Measurements from ENCODE around the gene BPIFB2. TPM values are rescaled to one million over a fixed set of nuclear protein-coding genes. Genes with fewer than 3 reads are reported as not detected.
"Not testable (repeated sequence)": the region's sequence is repeated elsewhere in the genome, so short reads cannot be mapped to it uniquely, and the experiment has no call there.

BPIFB2 gene
- total and polyA plus RNA-seq, 2 donors (not counting 1 experiment from before 2014, with no cell fraction given), result not detected

DNA sequence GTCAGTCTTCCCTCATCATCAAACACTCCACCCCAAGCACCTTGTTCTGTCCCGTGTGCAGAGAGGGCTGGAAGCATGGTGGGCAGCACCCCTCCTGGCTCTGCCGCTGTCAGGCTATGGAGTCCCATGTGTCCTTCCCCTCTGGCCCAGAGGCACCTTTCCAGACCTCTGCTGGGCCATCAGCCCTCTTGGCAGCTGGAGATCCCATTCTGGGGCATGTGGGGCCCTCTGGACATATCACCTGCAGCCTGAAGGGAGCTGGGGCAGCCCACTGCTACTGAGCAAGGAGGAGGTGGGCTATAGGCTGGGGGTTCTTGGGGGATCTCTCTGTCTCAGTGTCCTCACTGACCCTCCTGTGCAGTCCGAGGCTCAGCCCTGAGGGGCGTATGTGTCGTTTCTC lies 45.5 kb upstream of the BPIFB2 start:
- no peaks in the 10 kb centered on the region for H3K27me3 ChIP-seq (ENCODE audit: control insufficient read depth, insufficient read depth, low read length)
- H3K4me2 ChIP-seq (ENCODE audit: extremely low read depth, insufficient read depth, low read length), result no peak overlapping the region
- no peak overlapping the region for H3K4me3 ChIP-seq (replicated peaks in 1 of 4; ENCODE audit: control extremely low read depth in 1 of 4, insufficient read depth in 1 of 4, low read depth in 3 of 4, low read length in 4 of 4)
- no peaks in the 10 kb centered on the region for H3K4me1 ChIP-seq (ENCODE audit: control insufficient read depth, extremely low read depth, insufficient read depth, low read length)
- no peaks in the 10 kb centered on the region for H3K79me2 ChIP-seq (ENCODE audit: control insufficient read depth, insufficient read depth, low read length)
- H3K36me3 ChIP-seq (ENCODE audit: control insufficient read depth, insufficient read depth, low read length), result no peaks in the 10 kb centered on the region
- TF ChIP-seq, protein P1, sequence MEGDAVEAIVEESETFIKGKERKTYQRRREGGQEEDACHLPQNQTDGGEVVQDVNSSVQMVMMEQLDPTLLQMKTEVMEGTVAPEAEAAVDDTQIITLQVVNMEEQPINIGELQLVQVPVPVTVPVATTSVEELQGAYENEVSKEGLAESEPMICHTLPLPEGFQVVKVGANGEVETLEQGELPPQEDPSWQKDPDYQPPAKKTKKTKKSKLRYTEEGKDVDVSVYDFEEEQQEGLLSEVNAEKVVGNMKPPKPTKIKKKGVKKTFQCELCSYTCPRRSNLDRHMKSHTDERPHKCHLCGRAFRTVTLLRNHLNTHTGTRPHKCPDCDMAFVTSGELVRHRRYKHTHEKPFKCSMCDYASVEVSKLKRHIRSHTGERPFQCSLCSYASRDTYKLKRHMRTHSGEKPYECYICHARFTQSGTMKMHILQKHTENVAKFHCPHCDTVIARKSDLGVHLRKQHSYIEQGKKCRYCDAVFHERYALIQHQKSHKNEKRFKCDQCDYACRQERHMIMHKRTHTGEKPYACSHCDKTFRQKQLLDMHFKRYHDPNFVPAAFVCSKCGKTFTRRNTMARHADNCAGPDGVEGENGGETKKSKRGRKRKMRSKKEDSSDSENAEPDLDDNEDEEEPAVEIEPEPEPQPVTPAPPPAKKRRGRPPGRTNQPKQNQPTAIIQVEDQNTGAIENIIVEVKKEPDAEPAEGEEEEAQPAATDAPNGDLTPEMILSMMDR (conservative IDR thresholded peaks at IDR 0.05 in 1 of 2, IDR thresholded peaks at IDR 0.05 in 1 of 2; ENCODE audit: low read depth in 1 of 2, low read length in 2 of 2), result no peak
- no peak for TF ChIP-seq EZH2 (IDR thresholded peaks at IDR 0.05; ENCODE audit: low read length, missing control alignments)
- no peaks in the 10 kb centered on the region for H4K20me1 ChIP-seq (ENCODE audit: control insufficient read depth, extremely low read depth, insufficient read depth, low read length)
- no peaks in the 10 kb centered on the region for H3K9me3 ChIP-seq (ENCODE audit: control insufficient read depth, insufficient read depth, low read depth, low read length)
- no peak for DNase-seq (ENCODE audit: low read depth in 2 of 2)
- H3K27ac ChIP-seq (ENCODE audit: insufficient read depth, low read length), result no peak overlapping the region
- H2AFZ ChIP-seq (ENCODE audit: low read length), result no peak overlapping the region
- H3K9ac ChIP-seq (ENCODE audit: insufficient read depth, low read length), result no peak overlapping the region

DNA sequence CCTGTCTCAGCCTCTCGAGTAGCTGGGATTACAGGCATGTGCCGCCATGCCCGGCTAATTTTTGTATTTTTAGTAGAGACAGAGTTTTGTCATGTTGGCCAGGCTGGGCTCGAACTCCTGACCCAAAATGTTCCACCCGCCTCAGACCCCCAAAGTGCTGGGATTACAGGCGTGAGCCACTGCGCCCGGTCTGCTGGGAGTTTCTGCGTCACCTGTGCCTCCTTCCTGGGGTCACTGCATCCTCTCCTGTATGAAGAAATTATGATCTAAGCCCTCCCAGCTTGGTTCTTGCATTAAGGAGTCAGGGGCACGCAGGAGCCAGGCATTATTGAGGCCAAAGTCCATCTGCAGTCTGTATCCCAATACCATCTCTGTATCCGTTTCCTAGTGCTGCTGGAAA lies 44.9 kb upstream of the BPIFB2 start:
- H3K4me3 ChIP-seq (replicated peaks in 1 of 4; ENCODE audit: control extremely low read depth in 1 of 4, insufficient read depth in 1 of 4, low read depth in 3 of 4, low read length in 4 of 4); H3K4me2 ChIP-seq (ENCODE audit: extremely low read depth, insufficient read depth, low read length); H3K79me2 ChIP-seq (ENCODE audit: control insufficient read depth, insufficient read depth, low read length); H4K20me1 ChIP-seq (ENCODE audit: control insufficient read depth, extremely low read depth, insufficient read depth, low read length); H3K4me1 ChIP-seq (ENCODE audit: control insufficient read depth, extremely low read depth, insufficient read depth, low read length); H3K9ac ChIP-seq (ENCODE audit: insufficient read depth, low read length); DNase-seq (ENCODE audit: low read depth in 2 of 2); H3K36me3 ChIP-seq (ENCODE audit: control insufficient read depth, insufficient read depth, low read length); H3K27me3 ChIP-seq (ENCODE audit: control insufficient read depth, insufficient read depth, low read length); H3K27ac ChIP-seq (ENCODE audit: insufficient read depth, low read length); H3K9me3 ChIP-seq (ENCODE audit: control insufficient read depth, insufficient read depth, low read depth, low read length); H2AFZ ChIP-seq (ENCODE audit: low read length): not testable (repeated sequence)

DNA sequence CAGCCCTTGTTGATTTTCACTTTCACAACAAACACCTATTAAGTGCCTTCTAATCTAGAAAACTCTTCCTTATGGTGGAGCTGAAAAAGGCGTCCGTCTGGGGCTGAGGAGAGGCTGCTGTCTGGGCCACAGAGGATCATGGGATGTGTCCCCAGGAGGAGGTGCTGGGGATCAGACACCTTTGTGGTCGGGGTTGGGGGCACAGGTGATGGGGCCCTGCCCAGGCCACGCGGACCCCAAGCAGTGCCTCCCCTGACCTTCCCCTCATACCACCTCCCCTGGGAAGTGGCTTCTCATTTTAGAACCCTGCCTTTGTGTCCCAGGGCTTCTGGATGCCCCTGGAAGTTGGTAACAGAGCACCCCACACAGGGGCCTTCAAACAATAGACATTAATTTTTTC lies 44.3 kb upstream of the BPIFB2 start:
- Histone ChIP-seq H3K4me2 (ENCODE audit: extremely low read depth, insufficient read depth, low read length) (no peak overlapping the region), H3K79me2 (ENCODE audit: control insufficient read depth, insufficient read depth, low read length) (no peaks in the 10 kb centered on the region), H2AFZ (ENCODE audit: low read length) (no peak overlapping the region), H3K9me3 (ENCODE audit: control insufficient read depth, insufficient read depth, low read depth, low read length) (no peaks in the 10 kb centered on the region), H3K36me3 (ENCODE audit: control insufficient read depth, insufficient read depth, low read length) (no peaks in the 10 kb centered on the region), H3K27ac (ENCODE audit: insufficient read depth, low read length) (no peak overlapping the region), H3K4me1 (ENCODE audit: control insufficient read depth, extremely low read depth, insufficient read depth, low read length) (no peaks in the 10 kb centered on the region), H3K9ac (ENCODE audit: insufficient read depth, low read length) (no peak overlapping the region), H4K20me1 (ENCODE audit: control insufficient read depth, extremely low read depth, insufficient read depth, low read length) (no peaks in the 10 kb centered on the region), H3K27me3 (ENCODE audit: control insufficient read depth, insufficient read depth, low read length) (no peaks in the 10 kb centered on the region), H3K4me3 (replicated peaks in 1 of 4; ENCODE audit: control extremely low read depth in 1 of 4, insufficient read depth in 1 of 4, low read depth in 3 of 4, low read length in 4 of 4) (no peak overlapping the region)
- DNase-seq (ENCODE audit: low read depth in 2 of 2), result no peak
- no peak for TF ChIP-seq EZH2 (IDR thresholded peaks at IDR 0.05; ENCODE audit: low read length, missing control alignments)
- TF ChIP-seq, protein P1 (conservative IDR thresholded peaks at IDR 0.05 in 1 of 2, IDR thresholded peaks at IDR 0.05 in 1 of 2; ENCODE audit: low read depth in 1 of 2, low read length in 2 of 2), result no peak

Measured in fibroblast of lung (primary cell).